ENCODE data around the gene NCAM1.

- TF ChIP-seq CTCF (IDR thresholded peaks at IDR 0.05 in 8 of 11, conservative IDR thresholded peaks at IDR 0.05 in 3 of 11) (no peak), POLR2AphosphoS5 (IDR thresholded peaks at IDR 0.05) (no peak)
Measured at GRCh38 chr11:113090716-113091480, 129.7 kb downstream of the NCAM1 start.

Data from spleen (tissue), 7 donors.